DMS53 treated with DMSO at 0.1 percent for 48 hours (cell line): ENCODE results near the gene ST8SIA1.

Source experiments
- DNase-seq: peaks from one replicate; lab custom pipeline; 2025; ENCODE audit not compliant: unreplicated experiment; lab: John Stamatoyannopoulos, UW

The ST8SIA1 gene

GRCh38 chr12:22246217-22246846, 88.2 kb downstream of the ST8SIA1 start:
- DNase-seq: no peak

DNA sequence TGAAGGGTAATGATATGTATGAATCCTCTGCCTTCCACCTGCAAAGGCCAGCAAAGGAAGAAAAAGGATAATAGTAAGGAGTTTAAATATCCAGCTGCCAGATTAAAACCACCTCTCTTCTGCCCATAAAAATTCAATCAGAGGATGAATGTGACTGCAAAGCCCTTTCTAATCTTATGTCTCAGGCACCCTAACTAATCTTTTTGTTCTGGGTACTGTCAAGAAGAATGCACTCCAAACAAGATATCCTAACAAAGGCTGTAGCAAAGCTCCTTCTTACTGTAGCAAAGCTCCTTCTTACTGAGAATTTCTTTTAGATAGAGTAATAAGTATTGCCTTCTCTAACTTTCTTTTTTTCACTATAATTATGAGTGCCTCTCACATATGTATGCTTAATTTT, 91.8 kb downstream of the ST8SIA1 start:
- no peak for DNase-seq

DNA sequence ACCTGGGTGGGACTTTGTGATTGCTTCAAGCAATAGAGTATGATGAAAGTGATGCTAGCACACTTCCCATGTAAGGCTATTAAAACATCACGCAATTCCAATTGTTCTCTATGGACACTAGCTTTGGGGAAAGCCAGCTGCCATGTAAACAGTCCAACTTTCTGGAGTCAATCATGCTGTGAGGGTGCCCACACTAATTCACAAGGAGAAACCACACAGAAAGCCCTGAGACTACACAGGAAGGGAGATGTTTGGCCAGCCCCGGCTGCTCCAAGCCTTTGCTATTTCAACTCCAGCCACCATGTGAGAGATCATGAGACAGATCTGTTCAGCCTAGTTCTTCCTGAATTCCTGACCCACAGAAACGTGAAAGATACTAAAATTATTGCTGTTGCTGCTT, 96.3 kb downstream of the ST8SIA1 start:
- DNase-seq: no peak

DNA sequence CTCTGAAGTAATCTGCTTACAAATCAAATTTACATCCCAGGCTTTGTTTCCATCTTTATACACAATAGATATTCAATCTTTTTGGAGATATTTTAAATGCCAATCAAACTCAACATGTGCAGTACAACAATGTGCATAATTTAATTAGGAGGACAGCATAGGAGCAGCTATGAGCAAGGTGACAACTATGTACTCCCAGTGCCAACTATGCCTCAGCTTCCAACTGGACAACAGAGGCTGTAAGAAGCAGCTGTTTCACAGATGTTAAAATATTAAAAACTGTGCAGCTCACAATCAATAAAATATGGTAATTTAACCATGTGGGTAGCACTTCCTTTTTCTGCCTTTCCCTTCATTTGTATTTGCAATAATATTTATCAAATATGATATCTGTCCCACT, 99.9 kb downstream of the ST8SIA1 start:
- DNase-seq: no peak

DNA sequence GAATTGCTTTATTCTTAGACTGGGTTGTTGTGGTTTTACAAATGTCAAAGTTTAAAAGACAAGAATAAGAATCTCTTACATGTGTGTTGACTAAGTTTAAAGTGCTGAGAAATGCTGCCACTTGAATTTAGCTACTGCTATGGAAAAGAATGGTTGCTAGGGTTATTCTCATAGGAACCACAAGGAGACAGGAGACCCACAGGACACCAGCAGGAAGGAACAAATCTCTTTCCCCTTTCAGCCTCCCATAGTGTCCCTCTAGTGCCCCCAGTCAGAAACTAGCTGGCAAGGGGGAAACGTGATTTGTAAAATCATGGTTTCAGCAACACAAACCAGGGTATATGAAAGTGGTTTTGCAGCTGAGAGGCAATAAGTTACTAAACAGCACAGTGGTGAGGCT, 102.7 kb downstream of the ST8SIA1 start:
- DNase-seq: no peak

- no peak for DNase-seq
Observed at GRCh38 chr12:22231078-22231477, 103.4 kb downstream of the ST8SIA1 start.

GRCh38 chr12:22230280-22230794, 104.2 kb downstream of the ST8SIA1 start:
- no peak for DNase-seq

- DNase-seq: no peak
Observed at GRCh38 chr12:22229652-22230279, 104.7 kb downstream of the ST8SIA1 start.

GRCh38 chr12:22228022-22228875, 106.3 kb downstream of the ST8SIA1 start:
- no peak for DNase-seq

- no peak for DNase-seq
Observed at GRCh38 chr12:22223356-22223755, 111.2 kb downstream of the ST8SIA1 start.

- no peak for DNase-seq
Observed at GRCh38 chr12:22217556-22217955, 117.0 kb downstream of the ST8SIA1 start.

- DNase-seq: no peak
Observed at GRCh38 chr12:22215467-22216253, 118.8 kb downstream of the ST8SIA1 start.

- DNase-seq: no peak
Observed at GRCh38 chr12:22211128-22211527, 123.4 kb downstream of the ST8SIA1 start.

DNA sequence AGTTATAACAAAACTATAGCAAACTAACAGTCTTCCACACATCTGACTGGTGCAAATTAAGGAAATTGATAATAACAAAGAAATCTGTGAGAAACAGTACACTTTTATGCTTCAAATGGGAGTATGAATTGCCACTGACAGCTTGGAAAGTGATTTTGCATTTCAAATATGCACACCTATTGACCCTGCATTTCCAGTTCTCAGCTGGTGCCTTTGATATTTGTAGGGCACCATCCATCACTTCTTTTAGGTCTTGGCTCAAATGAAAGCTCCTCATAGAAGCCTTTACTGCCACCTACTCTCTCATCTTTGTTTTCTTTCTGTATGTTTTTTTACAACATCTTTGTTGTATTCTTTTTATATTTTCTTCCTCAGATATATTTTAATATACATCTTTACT, 125.1 kb downstream of the ST8SIA1 start:
- DNase-seq: no peak

- no peak for DNase-seq
Observed at GRCh38 chr12:22206111-22206728, 128.3 kb downstream of the ST8SIA1 start.

GRCh38 chr12:22204391-22204790, 130.1 kb downstream of the ST8SIA1 start:
- no peak for DNase-seq

DNA sequence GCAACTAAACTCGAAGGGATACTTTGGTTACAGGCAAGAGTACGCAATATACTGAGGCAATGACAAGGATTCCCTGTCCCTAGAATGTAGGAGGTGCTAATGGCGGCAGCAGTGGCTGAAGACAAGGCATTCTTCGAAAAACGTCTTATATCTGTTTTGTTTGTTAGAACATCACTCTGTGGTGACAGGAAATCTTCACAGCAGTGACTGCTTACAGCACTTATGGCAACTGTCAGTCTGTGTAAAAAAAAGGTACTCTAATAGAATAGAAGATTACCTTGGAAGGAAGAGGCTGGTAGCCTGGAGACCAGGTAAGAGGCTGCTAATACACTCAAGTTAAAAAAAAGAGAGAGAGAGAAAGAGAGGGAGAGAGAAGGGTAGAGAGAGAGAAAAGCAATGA, 131.7 kb downstream of the ST8SIA1 start:
- DNase-seq: no peak

- DNase-seq: no peak
Observed at GRCh38 chr12:22201101-22201500, 133.4 kb downstream of the ST8SIA1 start.

DNA sequence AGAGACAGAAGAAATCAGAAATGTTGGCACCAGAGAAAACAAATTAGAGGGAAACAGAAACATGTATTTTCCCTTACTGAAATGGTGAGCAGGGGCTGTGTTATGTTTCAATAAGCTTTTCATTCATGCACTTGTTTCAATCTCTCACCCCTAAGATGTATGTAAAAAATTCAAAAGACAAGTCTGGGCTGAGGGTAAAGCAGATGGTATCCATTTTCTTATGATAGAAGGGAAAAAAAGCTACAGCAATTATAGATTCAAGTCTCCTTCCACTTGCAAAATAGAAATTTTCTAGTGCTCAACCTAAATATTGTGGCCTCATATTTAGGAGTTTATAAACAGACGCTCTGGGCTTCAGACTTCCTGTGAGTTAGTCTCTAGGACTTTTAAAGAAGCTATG, 138.3 kb downstream of the ST8SIA1 start:
- no peak for DNase-seq

DNA sequence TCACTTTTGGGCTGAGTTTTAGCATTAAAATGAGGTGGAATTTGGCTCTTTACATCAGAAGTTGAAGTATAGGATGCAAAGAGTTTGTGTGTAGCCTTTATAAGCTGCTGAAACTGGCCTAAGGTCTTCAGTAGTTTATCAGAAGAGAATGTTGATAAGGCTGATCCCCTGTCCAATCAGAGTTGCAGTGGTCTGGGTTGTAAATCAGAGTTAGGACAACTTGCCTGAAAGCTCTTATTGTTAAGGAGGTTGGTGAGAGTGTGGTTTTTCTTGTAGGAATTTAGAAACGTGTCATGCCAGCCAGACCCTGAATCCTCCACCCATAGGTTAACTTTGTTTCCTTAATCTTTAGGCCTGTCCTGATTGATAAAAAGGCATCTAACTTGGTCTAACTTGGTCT, 143.5 kb downstream of the ST8SIA1 start:
- no peak for DNase-seq

DNA sequence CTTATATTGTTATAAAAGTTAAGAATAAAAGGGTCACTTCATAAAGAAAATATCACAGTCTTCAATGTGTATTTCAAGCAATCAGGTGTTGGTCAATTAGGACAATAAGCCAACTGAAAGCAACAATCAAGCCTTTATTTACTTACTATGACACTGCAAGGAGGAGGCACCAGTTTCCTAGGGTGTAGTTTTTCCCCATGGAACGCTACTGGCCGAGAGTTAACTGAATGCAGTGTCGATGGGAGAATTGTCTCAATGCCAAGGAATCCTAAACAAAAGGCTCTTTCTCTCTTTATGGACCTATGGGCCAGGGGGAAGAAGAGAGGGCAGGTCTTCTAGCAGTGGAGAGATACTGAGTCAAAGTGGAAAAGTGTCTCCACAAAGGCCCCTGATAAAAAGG, 146.1 kb downstream of the ST8SIA1 start:
- DNase-seq: no peak
